ENCODE data around the gene TMEM225B.
"Not testable (repeated sequence)": the region's sequence is repeated elsewhere in the genome, so short reads cannot be mapped to it uniquely, and the experiment has no call there.

DNA sequence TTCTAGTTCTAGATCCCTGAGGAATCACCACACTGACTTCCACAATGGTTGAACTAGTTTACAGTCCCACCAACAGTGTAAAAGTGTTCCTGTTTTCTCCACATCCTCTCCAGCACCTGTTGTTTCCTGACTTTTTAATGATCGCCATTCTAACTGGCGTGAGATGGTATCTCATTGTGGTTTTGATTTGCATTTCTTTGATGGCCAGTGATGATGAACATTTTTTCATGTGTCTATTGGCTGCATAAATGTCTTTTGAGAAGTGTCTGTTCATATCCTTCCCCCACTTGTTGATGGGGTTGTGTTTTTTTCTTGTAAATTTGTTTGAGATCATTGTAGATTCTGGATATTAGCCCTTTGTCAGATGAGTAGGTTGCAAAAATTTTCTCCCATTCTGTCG is 56.6 kb downstream of the TMEM225B start:
- not testable (repeated sequence) for TF ChIP-seq CTCF (IDR thresholded peaks at IDR 0.05; ENCODE audit: low read depth, low read length, missing input control); TAF1 (conservative IDR thresholded peaks at IDR 0.05); YY1 (IDR thresholded peaks at IDR 0.05); HNF4G (IDR thresholded peaks at IDR 0.05)
- TF ChIP-seq, protein P1, sequence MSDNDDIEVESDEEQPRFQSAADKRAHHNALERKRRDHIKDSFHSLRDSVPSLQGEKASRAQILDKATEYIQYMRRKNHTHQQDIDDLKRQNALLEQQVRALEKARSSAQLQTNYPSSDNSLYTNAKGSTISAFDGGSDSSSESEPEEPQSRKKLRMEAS (IDR thresholded peaks at IDR 0.05) = not testable (repeated sequence)
- TF ChIP-seq, protein P2, sequence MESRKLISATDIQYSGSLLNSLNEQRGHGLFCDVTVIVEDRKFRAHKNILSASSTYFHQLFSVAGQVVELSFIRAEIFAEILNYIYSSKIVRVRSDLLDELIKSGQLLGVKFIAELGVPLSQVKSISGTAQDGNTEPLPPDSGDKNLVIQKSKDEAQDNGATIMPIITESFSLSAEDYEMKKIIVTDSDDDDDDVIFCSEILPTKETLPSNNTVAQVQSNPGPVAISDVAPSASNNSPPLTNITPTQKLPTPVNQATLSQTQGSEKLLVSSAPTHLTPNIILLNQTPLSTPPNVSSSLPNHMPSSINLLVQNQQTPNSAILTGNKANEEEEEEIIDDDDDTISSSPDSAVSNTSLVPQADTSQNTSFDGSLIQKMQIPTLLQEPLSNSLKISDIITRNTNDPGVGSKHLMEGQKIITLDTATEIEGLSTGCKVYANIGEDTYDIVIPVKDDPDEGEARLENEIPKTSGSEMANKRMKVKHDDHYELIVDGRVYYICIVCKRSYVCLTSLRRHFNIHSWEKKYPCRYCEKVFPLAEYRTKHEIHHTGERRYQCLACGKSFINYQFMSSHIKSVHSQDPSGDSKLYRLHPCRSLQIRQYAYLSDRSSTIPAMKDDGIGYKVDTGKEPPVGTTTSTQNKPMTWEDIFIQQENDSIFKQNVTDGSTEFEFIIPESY (IDR thresholded peaks at IDR 0.05) = peak; percentile 17
